ENCODE data around the gene RAMAC.

The RAMAC gene

DNA sequence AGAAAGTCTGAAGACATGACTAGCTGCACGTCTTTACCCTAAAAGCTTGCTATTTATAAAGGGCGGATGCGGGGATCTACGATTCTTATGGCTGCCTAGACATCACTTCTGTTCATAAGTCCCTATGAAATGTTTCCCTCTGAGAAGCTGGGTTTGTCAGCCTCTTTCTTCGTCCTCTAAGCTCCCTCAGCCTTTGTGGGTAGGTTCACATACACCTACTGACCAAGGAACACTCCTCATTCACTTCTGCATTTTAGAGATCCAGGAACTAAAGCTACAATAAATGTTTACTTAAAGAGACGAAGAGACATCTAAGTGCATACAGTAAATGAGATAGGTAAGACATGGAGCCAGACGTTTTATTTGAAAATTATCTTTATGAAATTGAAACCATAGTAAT lies 16.7 kb upstream of the RAMAC start:
- Histone ChIP-seq H3K4me1 (ENCODE audit: control insufficient read depth in 1 of 2, insufficient read depth in 2 of 2, low read length in 2 of 2) (no peaks in the 10 kb centered on the region), H3K9me3 (ENCODE audit: control insufficient read depth in 1 of 2, low read length in 2 of 2) (no peaks in the 10 kb centered on the region), H3K4me3 (ENCODE audit: low read depth in 1 of 2, low read length in 2 of 2) (no peak overlapping the region), H3K27ac (ENCODE audit: low read length) (no peak overlapping the region), H3K27me3 (ENCODE audit: low read depth, low read length) (no peaks in the 10 kb centered on the region), H3K36me3 (ENCODE audit: control insufficient read depth in 1 of 2, insufficient read depth in 2 of 2, low read length in 2 of 2) (no peaks in the 10 kb centered on the region)

DNA sequence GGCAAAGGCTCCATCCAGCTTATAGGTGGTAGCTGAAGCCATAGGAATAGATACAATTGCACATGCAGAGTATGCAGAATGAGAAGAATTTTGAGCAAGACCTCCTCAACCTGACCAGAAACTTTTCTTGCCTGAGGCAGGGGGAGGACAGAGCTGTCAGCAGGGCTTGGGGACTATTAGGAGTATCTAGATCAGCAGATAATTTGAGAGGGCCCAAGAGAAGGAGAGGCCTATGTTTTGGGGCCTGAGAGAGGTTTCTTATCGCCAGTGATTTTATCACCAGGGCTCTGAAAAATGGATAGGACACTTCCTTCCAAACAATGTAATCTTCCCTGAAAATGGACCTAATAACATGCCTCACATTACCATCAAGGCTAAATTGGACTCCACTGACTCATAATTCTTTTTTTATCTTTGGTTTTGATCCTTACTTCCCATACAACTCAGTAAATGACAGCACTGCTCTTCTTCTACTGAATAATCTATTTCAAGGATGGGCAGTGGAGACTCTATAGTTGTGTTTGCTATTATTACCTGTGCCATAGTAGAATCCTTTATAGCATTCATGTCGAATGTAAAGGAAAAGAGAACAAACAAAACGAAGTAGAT lies 15.8 kb upstream of the RAMAC start:
- H3K4me1 ChIP-seq (ENCODE audit: control insufficient read depth in 1 of 2, insufficient read depth in 2 of 2, low read length in 2 of 2), result no peaks in the 10 kb centered on the region
- no peak overlapping the region for H3K4me3 ChIP-seq (ENCODE audit: low read depth in 1 of 2, low read length in 2 of 2)
- no peaks in the 10 kb centered on the region for H3K27me3 ChIP-seq (ENCODE audit: low read depth, low read length)
- no peaks in the 10 kb centered on the region for H3K36me3 ChIP-seq (ENCODE audit: control insufficient read depth in 1 of 2, insufficient read depth in 2 of 2, low read length in 2 of 2)
- no peak overlapping the region for H3K27ac ChIP-seq (ENCODE audit: low read length)
- H3K9me3 ChIP-seq (ENCODE audit: control insufficient read depth in 1 of 2, low read length in 2 of 2), result no peaks in the 10 kb centered on the region

DNA sequence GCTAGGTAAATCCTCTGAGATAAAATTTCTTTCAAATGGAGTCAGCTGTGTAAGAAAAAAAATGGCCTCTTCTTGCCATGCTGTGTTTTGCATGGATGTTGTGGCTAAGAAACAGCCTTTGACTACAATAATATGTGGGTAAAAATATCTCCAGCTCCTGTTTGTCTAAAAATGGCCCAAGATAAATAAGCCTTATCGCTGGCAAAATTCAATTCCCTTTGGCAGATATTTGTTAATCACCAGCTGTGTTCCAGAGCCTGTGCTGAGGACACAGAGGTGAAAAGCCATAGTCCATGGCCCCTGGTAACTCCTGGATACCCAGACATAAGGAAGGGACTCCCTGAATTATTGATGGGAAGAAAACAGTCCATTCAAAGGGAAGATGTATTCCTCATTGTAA lies 15.3 kb upstream of the RAMAC start:
- H3K9me3 ChIP-seq (ENCODE audit: control insufficient read depth in 1 of 2, low read length in 2 of 2), result no peaks in the 10 kb centered on the region
- no peak overlapping the region for H3K27ac ChIP-seq (ENCODE audit: low read length)
- no peaks in the 10 kb centered on the region for H3K27me3 ChIP-seq (ENCODE audit: low read depth, low read length)
- no peaks in the 10 kb centered on the region for H3K4me1 ChIP-seq (ENCODE audit: control insufficient read depth in 1 of 2, insufficient read depth in 2 of 2, low read length in 2 of 2)
- no peaks in the 10 kb centered on the region for H3K36me3 ChIP-seq (ENCODE audit: control insufficient read depth in 1 of 2, insufficient read depth in 2 of 2, low read length in 2 of 2)
- no peak overlapping the region for H3K4me3 ChIP-seq (ENCODE audit: low read depth in 1 of 2, low read length in 2 of 2)

DNA sequence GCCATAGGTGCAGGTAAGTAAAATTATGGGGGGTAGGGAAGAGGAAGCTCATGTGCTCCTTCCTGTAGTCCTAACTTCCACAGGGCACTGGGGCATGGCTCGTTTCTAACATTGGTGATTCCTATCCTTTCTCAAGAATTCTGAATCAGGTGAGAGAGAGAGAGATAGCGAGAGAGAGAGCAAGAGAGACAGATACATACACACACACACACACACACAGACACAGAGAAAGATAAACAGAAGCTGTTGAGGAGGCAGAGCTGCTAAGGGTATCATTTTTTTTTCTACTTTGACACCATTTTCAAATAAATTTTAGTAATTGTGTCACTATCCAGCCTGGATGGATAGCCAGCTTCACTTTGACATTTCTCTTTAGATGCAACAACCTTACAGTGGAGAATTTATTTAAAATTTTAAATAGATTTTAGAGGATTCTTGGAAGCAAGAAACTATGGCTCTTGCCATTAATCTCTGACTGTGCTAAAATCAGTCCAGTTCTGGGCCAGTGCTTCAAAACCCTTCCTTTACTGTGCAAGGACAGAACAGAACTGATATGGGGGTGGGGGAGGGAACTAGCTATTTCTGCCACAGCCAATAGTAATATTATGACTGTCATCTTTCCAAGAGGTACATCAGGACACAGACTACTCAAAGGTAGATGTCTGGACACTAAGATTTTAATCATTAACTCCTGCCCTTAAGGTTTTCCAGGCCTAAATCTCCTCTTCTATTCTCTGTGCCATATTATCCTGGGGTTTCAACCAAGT lies 14.6 kb upstream of the RAMAC start:
- Histone ChIP-seq H3K4me3 (ENCODE audit: low read depth in 1 of 2, low read length in 2 of 2) (no peak overlapping the region), H3K27me3 (ENCODE audit: low read depth, low read length) (no peaks in the 10 kb centered on the region), H3K36me3 (ENCODE audit: control insufficient read depth in 1 of 2, insufficient read depth in 2 of 2, low read length in 2 of 2) (no peaks in the 10 kb centered on the region), H3K9me3 (ENCODE audit: control insufficient read depth in 1 of 2, low read length in 2 of 2) (no peaks in the 10 kb centered on the region), H3K4me1 (ENCODE audit: control insufficient read depth in 1 of 2, insufficient read depth in 2 of 2, low read length in 2 of 2) (no peaks in the 10 kb centered on the region), H3K27ac (ENCODE audit: low read length) (no peak overlapping the region)

DNA sequence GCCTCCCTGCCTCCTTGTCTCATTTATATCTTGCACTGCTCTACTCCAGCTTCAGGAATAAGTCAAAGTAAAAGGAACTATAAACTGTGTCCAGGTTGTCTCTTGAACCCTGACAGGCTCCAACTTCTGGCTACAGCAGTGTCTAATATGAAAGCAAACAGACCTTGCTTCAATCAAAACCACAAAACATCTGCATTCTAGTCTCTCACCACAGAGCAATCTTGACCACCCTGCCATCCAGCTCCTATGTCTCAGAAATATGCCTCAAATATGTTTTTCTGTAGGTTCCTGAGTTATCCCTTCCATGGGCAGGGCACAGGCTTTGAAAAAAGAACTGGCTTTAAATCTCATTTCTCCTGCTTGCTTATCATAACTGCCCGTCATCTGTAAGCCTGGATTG lies 13.0 kb upstream of the RAMAC start:
- H3K27ac ChIP-seq (ENCODE audit: low read length), result no peak overlapping the region
- H3K36me3 ChIP-seq (ENCODE audit: control insufficient read depth in 1 of 2, insufficient read depth in 2 of 2, low read length in 2 of 2), result no peaks in the 10 kb centered on the region
- H3K27me3 ChIP-seq (ENCODE audit: low read depth, low read length), result no peaks in the 10 kb centered on the region
- no peak overlapping the region for H3K4me3 ChIP-seq (ENCODE audit: low read depth in 1 of 2, low read length in 2 of 2)
- no peaks in the 10 kb centered on the region for H3K4me1 ChIP-seq (ENCODE audit: control insufficient read depth in 1 of 2, insufficient read depth in 2 of 2, low read length in 2 of 2)
- H3K9me3 ChIP-seq (ENCODE audit: control insufficient read depth in 1 of 2, low read length in 2 of 2), result no peaks in the 10 kb centered on the region

DNA sequence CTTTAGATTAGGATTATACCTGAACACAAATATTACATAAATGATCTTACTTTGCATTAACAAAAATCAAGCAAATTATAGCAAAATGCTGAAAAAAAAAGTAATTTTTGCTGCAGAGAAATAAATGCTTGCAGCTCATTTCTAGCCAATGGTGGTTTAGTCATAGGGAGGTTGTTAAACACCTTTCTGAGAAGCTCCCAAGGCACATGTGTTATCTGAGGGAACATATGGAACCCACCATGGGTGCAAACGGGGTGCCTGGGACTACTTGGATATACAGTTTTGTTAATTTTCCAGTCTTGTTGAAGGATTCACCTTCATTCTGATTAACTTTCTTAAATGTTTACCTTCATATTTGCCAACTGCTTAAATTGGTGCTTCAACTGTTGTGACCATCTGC lies 8.9 kb upstream of the RAMAC start:
- Histone ChIP-seq H3K36me3 (ENCODE audit: control insufficient read depth in 1 of 2, insufficient read depth in 2 of 2, low read length in 2 of 2) (no peaks in the 10 kb centered on the region), H3K4me3 (ENCODE audit: low read depth in 1 of 2, low read length in 2 of 2) (no peak overlapping the region), H3K9me3 (ENCODE audit: control insufficient read depth in 1 of 2, low read length in 2 of 2) (no peaks in the 10 kb centered on the region), H3K27ac (ENCODE audit: low read length) (no peak overlapping the region), H3K27me3 (ENCODE audit: low read depth, low read length) (no peaks in the 10 kb centered on the region), H3K4me1 (ENCODE audit: control insufficient read depth in 1 of 2, insufficient read depth in 2 of 2, low read length in 2 of 2) (no peaks in the 10 kb centered on the region)

DNA sequence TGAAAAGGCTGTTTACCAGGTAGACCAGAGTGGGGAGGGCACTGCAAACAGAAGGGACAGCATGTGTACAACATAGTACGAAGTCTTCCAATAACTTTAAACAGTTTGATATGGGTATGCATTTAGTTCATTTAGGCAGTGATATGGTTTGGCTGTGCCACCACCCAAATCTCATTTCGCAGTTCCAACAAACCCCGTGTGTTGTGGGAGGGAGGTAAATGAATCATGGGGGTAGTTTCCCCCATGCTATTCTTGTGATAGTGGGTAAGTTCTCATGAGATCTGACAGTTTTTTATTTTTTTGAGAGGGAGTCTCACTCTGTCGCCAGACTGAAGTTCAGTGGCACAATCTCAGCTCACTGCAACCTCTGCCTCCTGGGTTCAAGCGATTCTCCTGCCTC lies 7.6 kb upstream of the RAMAC start:
- H3K4me1 ChIP-seq (ENCODE audit: control insufficient read depth in 1 of 2, insufficient read depth in 2 of 2, low read length in 2 of 2), result no peaks in the 10 kb centered on the region
- H3K36me3 ChIP-seq (ENCODE audit: control insufficient read depth in 1 of 2, insufficient read depth in 2 of 2, low read length in 2 of 2), result no peaks in the 10 kb centered on the region
- no peaks in the 10 kb centered on the region for H3K27me3 ChIP-seq (ENCODE audit: low read depth, low read length)
- H3K9me3 ChIP-seq (ENCODE audit: control insufficient read depth in 1 of 2, low read length in 2 of 2), result no peaks in the 10 kb centered on the region
- no peak overlapping the region for H3K27ac ChIP-seq (ENCODE audit: low read length)
- H3K4me3 ChIP-seq (ENCODE audit: low read depth in 1 of 2, low read length in 2 of 2), result no peak overlapping the region

DNA sequence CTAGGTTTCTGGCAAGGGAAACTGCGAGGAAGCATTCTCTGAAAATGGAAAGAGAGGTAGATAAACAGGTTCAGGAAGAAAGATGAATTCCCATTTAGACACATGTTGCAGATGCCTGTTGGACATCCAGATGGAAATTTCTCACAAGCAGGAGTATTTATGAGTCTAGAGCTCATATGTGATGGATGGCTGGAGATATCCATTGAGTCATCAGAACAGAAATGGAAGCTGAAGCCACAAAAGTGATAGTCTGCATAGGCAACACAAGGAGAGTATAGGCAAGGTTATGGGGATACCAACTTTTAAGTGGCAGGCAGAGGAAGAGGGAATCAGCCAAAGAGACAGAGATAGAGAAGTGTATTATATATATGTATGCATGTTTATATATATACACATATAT lies 6.3 kb upstream of the RAMAC start:
- H3K9me3 ChIP-seq (ENCODE audit: control insufficient read depth in 1 of 2, low read length in 2 of 2), result no peaks in the 10 kb centered on the region
- H3K4me3 ChIP-seq (ENCODE audit: low read depth in 1 of 2, low read length in 2 of 2), result no peak overlapping the region
- no peaks in the 10 kb centered on the region for H3K27me3 ChIP-seq (ENCODE audit: low read depth, low read length)
- H3K4me1 ChIP-seq (ENCODE audit: control insufficient read depth in 1 of 2, insufficient read depth in 2 of 2, low read length in 2 of 2), result no peaks in the 10 kb centered on the region
- no peak overlapping the region for H3K27ac ChIP-seq (ENCODE audit: low read length)
- H3K36me3 ChIP-seq (ENCODE audit: control insufficient read depth in 1 of 2, insufficient read depth in 2 of 2, low read length in 2 of 2), result no peaks in the 10 kb centered on the region

DNA sequence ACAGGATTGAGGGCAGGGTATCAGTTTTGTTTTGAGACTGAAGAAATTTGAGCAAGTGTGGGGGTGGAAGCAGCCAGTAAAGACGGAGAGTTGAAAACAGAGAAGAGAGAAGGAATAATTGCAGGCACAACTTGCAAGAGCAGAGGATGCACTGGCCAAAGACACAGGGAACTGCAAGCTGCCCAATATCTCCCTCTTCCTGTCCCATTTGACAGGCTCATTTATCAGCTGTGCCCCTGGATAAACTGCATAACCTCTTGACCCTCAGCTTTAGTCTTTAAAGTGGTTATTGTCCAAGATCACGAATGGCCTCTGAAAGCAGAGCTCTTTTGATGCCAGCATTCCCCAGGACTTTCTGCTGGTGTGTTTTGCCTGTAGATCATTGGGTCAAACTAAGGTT lies 5.0 kb upstream of the RAMAC start:
- Histone ChIP-seq H3K36me3 (ENCODE audit: control insufficient read depth in 1 of 2, insufficient read depth in 2 of 2, low read length in 2 of 2) (no peaks in the 10 kb centered on the region), H3K4me3 (ENCODE audit: low read depth in 1 of 2, low read length in 2 of 2) (no peak overlapping the region), H3K4me1 (ENCODE audit: control insufficient read depth in 1 of 2, insufficient read depth in 2 of 2, low read length in 2 of 2) (peaks cover 5 to 6% of the 10 kb centered on the region in 2 donors), H3K27me3 (ENCODE audit: low read depth, low read length) (no peaks in the 10 kb centered on the region), H3K27ac (ENCODE audit: low read length) (no peak overlapping the region), H3K9me3 (ENCODE audit: control insufficient read depth in 1 of 2, low read length in 2 of 2) (no peaks in the 10 kb centered on the region)

DNA sequence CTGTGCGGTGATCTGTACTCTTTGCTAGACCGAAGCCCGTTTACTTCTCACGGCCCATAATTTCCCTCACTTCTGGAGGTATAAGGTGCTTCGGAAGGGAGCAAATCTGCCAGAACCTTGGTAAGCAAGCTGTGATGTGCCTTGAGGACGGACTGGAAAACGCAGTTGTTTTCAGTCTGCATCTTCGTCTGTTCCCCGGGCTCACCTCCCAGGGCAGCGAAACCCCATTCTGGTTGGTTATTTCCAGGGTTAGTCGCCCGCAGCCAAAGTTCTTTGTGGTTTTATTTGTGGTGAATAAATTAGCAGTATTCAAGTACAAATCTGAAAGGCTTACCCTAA lies 401 bp downstream of the RAMAC start:
- peaks cover 6 to 14% of the 10 kb centered on the region in 2 donors for H3K4me1 ChIP-seq (ENCODE audit: control insufficient read depth in 1 of 2, insufficient read depth in 2 of 2, low read length in 2 of 2)
- no peaks in the 10 kb centered on the region for H3K9me3 ChIP-seq (ENCODE audit: control insufficient read depth in 1 of 2, low read length in 2 of 2)
- peaks cover 3 to 11% of the 10 kb centered on the region in 2 donors for H3K36me3 ChIP-seq (ENCODE audit: control insufficient read depth in 1 of 2, insufficient read depth in 2 of 2, low read length in 2 of 2)
- peak overlapping the region; percentile 97 to 100 for H3K4me3 ChIP-seq (ENCODE audit: low read depth in 1 of 2, low read length in 2 of 2)
- peak overlapping the region; percentile 76 for H3K27ac ChIP-seq (ENCODE audit: low read length)
- H3K27me3 ChIP-seq (ENCODE audit: low read depth, low read length), result no peaks in the 10 kb centered on the region

DNA sequence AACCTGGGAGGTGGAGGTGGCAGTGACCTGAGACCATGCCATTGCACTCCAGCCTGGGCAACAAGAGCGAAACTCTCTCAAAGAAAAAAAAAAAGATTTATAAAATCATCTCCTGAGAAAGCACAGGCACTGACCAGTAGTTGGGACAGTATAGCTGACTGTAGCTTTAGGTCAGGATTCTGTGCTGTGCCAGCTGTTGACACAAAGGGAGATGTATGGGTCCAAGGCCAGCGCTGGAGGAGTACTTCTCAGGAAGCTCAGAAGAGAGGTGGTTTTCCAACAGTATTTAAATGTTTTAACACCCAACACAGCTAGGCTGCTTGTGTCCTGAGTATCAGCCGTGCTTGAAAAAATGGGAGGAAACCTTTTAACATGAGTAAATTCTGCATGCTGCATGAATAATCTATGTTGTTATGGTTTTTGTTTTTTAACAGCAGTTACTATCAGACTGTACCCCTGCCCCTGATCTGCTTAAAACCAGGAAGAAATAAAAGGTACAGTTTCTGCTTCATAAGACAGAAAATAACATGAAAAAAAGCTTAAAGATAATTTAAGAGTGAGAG lies 6.5 kb downstream of the RAMAC start:
- no peak overlapping the region for H3K27ac ChIP-seq (ENCODE audit: low read length)
- H3K9me3 ChIP-seq (ENCODE audit: control insufficient read depth in 1 of 2, low read length in 2 of 2), result no peaks in the 10 kb centered on the region
- peaks cover 3 to 11% of the 10 kb centered on the region in 2 donors for H3K36me3 ChIP-seq (ENCODE audit: control insufficient read depth in 1 of 2, insufficient read depth in 2 of 2, low read length in 2 of 2)
- H3K4me3 ChIP-seq (ENCODE audit: low read depth in 1 of 2, low read length in 2 of 2), result no peak overlapping the region
- H3K27me3 ChIP-seq (ENCODE audit: low read depth, low read length), result no peaks in the 10 kb centered on the region
- no peaks in the 10 kb centered on the region for H3K4me1 ChIP-seq (ENCODE audit: control insufficient read depth in 1 of 2, insufficient read depth in 2 of 2, low read length in 2 of 2)

DNA sequence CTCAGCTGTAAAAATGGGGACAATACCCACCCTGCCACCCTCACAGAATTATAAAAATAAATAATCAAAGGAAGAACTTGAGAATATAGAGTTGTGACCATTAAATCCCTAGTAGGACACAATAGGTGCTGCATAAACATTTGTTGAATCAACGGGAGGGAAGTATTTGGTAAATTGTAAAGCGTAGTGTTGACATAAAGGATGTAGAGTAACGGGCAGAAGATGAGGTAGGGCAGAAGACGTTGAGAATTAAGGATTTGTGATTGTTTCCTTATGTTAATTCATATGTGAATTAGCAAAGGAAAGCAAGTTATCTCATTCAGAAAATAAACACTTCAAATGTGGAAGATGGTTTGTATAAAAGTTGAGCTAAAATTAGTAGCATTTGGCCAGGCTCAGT lies 7.1 kb downstream of the RAMAC start:
- Histone ChIP-seq H3K36me3 (ENCODE audit: control insufficient read depth in 1 of 2, insufficient read depth in 2 of 2, low read length in 2 of 2) (peaks cover 3 to 10% of the 10 kb centered on the region in 2 donors), H3K9me3 (ENCODE audit: control insufficient read depth in 1 of 2, low read length in 2 of 2) (no peaks in the 10 kb centered on the region), H3K27ac (ENCODE audit: low read length) (no peak overlapping the region), H3K27me3 (ENCODE audit: low read depth, low read length) (no peaks in the 10 kb centered on the region), H3K4me3 (ENCODE audit: low read depth in 1 of 2, low read length in 2 of 2) (no peak overlapping the region), H3K4me1 (ENCODE audit: control insufficient read depth in 1 of 2, insufficient read depth in 2 of 2, low read length in 2 of 2) (no peaks in the 10 kb centered on the region)
